Measurements from ENCODE around the gene MAML3. TPM values are rescaled to one million over a fixed set of nuclear protein-coding genes. Genes with fewer than 3 reads are reported as not detected.

The MAML3 gene
- total RNA-seq, 4 donors from 2014 or later: 18.2 to 42.7 (median 28.6) TPM

DNA sequence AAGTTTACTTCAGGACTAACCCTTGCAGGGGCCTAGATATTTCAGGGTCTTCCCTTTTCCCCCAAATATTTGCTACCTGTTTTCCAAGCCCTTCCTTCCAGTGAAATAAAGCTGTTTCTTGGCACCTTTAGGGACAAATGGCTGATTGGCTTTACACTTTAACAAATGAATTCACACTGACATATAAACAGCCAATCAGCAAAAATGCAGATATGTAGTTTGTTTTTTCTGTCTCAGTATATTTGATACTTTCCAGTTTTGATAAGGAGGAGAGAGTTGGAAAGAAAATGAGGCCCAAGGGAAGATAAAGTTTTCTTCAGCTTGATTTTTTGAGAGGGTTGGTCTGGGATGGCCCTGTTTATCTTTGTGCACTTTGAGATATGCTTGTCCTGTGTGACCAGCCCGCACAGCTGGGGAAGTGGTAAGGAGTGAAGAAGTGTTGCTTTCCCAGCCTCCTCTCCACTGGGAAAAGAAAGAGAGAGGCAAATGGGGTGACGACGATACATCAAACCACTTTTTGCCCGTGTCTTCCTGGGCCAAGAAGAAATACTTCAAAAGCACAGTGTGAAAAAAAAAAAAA, 420.9 kb downstream of the MAML3 start:
- H3K9me3 ChIP-seq: no peaks in the 10 kb centered on the region
- no peak for DNase-seq (ENCODE audit: low spot score in 2 of 2)
- no peak overlapping the region for H3K27ac ChIP-seq
- H3K4me3 ChIP-seq: no peak overlapping the region
- H3K4me1 ChIP-seq: peaks cover 25% of the 10 kb centered on the region
- WGBS: 87% methylated on average over 4 of the region's 4 CpGs
- peaks cover 1% of the 10 kb centered on the region for H3K36me3 ChIP-seq
- TF ChIP-seq POLR2A (IDR thresholded peaks at IDR 0.05) (no peak), CTCF (IDR thresholded peaks at IDR 0.05) (no peak), EP300 (IDR thresholded peaks at IDR 0.05) (no peak), POLR2AphosphoS5 (IDR thresholded peaks at IDR 0.05) (no peak)
- H3K27me3 ChIP-seq: no peaks in the 10 kb centered on the region

DNA sequence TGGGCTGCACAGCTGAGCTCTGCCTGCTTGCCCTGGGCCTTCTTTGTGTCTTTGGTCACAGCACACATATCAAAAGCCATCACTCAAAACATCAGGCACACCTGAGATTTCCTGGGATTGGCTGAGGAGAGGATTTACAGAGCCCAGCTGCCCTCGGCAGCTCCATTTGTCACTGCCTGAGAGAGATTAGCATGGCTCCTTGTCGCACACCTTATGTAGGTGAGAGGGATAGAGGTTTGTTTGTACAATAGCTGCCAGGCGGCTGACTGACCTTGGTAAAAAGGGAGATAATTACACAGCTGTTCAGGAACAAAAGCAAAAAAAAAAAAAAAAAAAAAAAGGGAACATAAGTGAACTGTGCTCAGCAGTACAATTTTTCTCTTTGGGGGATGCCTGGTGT, 425.1 kb downstream of the MAML3 start:
- no peak for TF ChIP-seq EP300 (IDR thresholded peaks at IDR 0.05)
- TF ChIP-seq POLR2AphosphoS5 (IDR thresholded peaks at IDR 0.05): no peak
- no peak for TF ChIP-seq CTCF (IDR thresholded peaks at IDR 0.05)
- no peak for TF ChIP-seq POLR2A (IDR thresholded peaks at IDR 0.05)
- WGBS: 87% methylated on average over 3 of the region's 3 CpGs
- Histone ChIP-seq H3K9me3 (no peaks in the 10 kb centered on the region), H3K4me1 (peaks cover 4% of the 10 kb centered on the region), H3K36me3 (peaks cover 13% of the 10 kb centered on the region), H3K27ac (no peak overlapping the region), H3K27me3 (no peaks in the 10 kb centered on the region), H3K4me3 (no peak overlapping the region)
- DNase-seq (ENCODE audit: low spot score in 2 of 2): no peak

DNA sequence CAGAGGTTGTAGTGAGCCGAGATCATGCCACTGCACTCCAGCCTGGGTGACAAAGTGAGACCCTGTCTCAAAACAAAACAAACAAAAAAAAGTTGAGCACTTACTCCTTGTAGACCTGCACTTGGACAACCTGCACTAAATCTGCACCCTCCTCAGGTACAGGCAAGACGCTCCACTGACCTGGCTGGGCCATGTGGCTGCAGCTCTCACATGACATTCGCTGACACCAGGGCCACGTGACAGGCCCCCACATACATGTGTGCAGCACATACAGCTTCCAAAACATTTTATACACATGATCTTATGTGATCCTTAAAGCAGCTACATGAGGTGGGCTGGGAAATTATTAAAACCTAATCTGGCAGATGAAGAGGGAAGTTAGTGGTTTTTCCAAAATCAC, 425.8 kb downstream of the MAML3 start:
- no peak for DNase-seq (ENCODE audit: low spot score in 2 of 2)
- no peaks in the 10 kb centered on the region for H3K4me1 ChIP-seq
- H3K27me3 ChIP-seq: no peaks in the 10 kb centered on the region
- peaks cover 13% of the 10 kb centered on the region for H3K36me3 ChIP-seq
- H3K9me3 ChIP-seq: no peaks in the 10 kb centered on the region
- no peak overlapping the region for H3K27ac ChIP-seq
- no peak for TF ChIP-seq CTCF (IDR thresholded peaks at IDR 0.05)
- no peak overlapping the region for H3K4me3 ChIP-seq
- 95% methylated on average over 4 of the region's 4 CpGs for WGBS

DNA sequence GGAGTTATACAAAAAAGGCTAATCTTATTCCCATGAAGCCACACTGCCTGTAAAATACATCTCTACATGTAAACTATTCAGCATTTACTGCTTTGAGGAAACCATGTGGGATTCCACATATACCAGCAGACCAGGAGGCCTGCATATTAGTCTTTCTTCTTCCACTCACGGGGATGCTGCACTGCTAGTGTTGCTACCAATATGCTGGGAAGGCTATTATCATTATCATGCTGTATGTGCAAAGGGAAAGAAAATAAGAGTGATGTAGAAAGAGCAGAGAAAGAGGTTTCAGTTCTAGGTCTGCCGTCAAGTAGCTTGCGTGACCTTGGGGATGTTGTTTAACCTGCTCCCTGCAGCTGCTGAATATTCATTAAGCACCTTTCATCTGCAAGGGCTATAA, 427.4 kb downstream of the MAML3 start:
- no peak for DNase-seq (ENCODE audit: low spot score in 2 of 2)
- Histone ChIP-seq H3K9me3 (no peaks in the 10 kb centered on the region), H3K4me1 (no peaks in the 10 kb centered on the region), H3K27ac (no peak overlapping the region), H3K4me3 (no peak overlapping the region), H3K27me3 (no peaks in the 10 kb centered on the region), H3K36me3 (peaks cover 13% of the 10 kb centered on the region)
- TF ChIP-seq POLR2A (IDR thresholded peaks at IDR 0.05): no peak
- TF ChIP-seq CTCF (IDR thresholded peaks at IDR 0.05): no peak
- no peak for TF ChIP-seq POLR2AphosphoS5 (IDR thresholded peaks at IDR 0.05)
- TF ChIP-seq EP300 (IDR thresholded peaks at IDR 0.05): no peak
- WGBS: 90% methylated on average over 3 of the region's 3 CpGs

DNA sequence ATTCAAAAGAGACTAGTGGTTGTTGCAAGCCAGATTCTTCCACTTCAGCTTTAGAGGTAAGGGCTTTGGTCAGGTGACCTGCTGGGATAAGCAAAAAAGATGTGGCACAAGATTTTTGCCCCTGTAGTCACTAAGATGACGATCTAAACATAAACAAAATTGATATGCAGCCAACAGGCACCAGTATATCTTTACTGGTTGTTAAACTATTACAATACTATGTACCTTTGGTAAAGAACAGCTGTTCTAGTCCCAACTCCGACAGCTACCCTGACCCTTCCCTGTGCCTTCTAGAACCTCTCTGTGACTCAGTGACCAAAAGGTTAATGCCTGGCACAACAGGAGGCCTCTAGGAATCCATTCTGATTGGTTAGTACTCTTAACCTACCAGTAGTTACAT, 428.7 kb downstream of the MAML3 start:
- Histone ChIP-seq H3K4me1 (no peaks in the 10 kb centered on the region), H3K36me3 (peaks cover 13% of the 10 kb centered on the region), H3K27me3 (no peaks in the 10 kb centered on the region), H3K27ac (no peak overlapping the region), H3K9me3 (no peaks in the 10 kb centered on the region), H3K4me3 (no peak overlapping the region)
- 92% methylated on average over 2 of the region's 2 CpGs for WGBS
- DNase-seq (ENCODE audit: low spot score in 2 of 2): no peak
- TF ChIP-seq POLR2AphosphoS5 (IDR thresholded peaks at IDR 0.05) (no peak), CTCF (IDR thresholded peaks at IDR 0.05) (no peak)

Data from suprapubic skin (tissue), 4 donors.